C4-2B (cell line): ENCODE measurements around the gene CHN1.

ENCODE experiments used
- H3K27ac ChIP-seq: fragments of 450-650 bp; 2 replicates; pipeline ENCODE4 v1.5.1; 2017
- ZFX ChIP-seq: fragments of 450-650 bp; IDR thresholded peaks from 2 replicates; pipeline ENCODE4 v1.6.1; 2017
- TF ChIP-seq, protein P1 (sequence below): fragments of 450-650 bp; conservative IDR thresholded peaks from 2 replicates; pipeline ENCODE4 v1.5.1; 2017; ENCODE audit warnings: mild to moderate bottlenecking

CHN1 gene

DNA sequence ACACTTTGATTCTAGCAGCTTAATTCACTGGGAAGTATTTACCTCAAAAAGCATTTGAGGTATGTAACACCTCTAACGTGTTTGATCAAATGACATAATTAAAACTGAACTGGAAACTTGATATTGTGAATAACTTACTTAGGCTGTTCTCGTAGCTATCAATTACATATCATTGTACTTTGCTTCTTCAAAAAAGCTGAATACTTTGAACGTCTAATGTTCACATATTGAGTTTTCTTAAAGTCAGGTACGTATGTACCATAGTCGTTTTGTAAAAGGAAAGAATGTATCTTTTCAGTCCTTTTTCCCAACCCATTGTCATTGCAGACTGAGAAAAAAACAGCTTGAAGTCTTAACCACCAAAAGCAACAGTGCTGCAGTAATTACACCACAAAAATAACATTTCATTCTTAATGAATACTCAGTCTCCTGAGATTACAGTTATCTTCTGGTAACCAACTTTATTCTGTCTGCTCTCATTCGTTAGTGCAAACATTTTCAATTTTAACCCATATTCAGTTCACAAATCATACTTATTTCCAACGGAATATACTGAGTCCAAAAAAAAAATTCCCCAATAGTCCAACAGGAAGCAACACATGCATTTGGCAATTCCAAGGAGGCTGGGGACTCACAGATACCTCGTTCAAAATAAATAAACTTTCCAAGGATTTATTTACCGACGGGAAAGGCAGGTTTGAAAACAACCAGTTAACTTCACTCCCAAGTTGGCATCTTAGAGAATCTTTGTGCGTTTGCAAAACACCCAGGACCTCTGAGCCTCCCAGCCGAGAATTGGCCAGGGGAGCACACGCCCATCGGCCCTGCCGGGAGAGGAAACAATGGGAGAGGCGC, 1.1 kb downstream of the CHN1 start:
- TF ChIP-seq, protein P1, sequence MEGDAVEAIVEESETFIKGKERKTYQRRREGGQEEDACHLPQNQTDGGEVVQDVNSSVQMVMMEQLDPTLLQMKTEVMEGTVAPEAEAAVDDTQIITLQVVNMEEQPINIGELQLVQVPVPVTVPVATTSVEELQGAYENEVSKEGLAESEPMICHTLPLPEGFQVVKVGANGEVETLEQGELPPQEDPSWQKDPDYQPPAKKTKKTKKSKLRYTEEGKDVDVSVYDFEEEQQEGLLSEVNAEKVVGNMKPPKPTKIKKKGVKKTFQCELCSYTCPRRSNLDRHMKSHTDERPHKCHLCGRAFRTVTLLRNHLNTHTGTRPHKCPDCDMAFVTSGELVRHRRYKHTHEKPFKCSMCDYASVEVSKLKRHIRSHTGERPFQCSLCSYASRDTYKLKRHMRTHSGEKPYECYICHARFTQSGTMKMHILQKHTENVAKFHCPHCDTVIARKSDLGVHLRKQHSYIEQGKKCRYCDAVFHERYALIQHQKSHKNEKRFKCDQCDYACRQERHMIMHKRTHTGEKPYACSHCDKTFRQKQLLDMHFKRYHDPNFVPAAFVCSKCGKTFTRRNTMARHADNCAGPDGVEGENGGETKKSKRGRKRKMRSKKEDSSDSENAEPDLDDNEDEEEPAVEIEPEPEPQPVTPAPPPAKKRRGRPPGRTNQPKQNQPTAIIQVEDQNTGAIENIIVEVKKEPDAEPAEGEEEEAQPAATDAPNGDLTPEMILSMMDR, result no peak
- no peak for TF ChIP-seq ZFX
- no peak overlapping the region for H3K27ac ChIP-seq

DNA sequence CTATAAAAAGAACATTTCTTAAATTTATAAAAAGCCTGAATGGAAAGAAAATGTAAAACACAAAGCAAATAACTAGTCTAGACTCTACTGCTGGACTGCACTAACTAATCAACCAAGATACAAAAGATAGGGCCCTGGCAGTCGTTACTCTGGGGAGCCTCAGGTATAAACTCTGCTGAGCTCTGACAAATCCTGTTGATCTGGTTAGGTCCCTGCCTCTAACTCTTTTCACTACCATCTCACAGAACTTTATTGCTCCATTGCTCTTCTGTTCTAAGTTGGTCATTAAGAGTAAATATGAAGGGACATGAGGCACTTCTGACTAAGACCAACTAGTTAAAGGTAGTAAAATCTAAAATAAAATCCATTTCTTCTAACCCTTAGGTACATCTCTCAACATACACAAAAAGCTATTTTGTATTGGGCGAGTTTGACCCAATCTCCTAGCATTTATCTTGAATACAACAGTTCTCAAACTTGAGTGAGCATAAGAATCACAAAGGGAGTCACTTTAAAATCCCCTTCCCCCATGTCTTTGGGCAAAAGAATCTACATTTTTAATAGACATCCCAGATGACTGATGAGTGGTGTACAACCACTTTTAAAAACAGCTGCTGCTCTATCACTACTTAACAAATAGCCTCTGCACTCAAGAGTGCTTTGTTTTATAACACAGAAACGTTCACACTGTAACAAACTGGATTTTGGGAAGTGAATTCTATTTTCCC, 2.5 kb downstream of the CHN1 start:
- no peak overlapping the region for H3K27ac ChIP-seq
- no peak for TF ChIP-seq ZFX
- TF ChIP-seq, protein P1, result no peak

DNA sequence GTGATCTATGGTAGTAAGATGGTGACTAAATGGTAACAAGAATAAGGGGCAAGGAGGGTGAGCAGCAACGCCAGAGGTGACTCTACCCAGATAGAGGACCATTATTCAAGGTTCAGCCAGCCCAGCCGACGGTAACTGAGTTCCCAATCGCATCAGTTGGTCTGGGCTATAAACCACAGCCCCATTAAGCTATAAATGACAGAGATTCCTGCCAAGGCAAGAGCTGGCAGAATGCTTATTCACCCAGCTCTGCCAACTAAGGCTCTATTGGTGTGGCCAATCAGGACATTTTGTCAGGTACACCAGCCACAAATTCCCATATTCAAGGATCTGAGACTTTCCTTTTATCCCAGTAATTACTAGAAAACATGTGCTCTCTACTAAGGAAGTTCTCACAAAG, 3.6 kb downstream of the CHN1 start:
- TF ChIP-seq, protein P1, result no peak
- no peak for TF ChIP-seq ZFX
- H3K27ac ChIP-seq, result no peak overlapping the region

DNA sequence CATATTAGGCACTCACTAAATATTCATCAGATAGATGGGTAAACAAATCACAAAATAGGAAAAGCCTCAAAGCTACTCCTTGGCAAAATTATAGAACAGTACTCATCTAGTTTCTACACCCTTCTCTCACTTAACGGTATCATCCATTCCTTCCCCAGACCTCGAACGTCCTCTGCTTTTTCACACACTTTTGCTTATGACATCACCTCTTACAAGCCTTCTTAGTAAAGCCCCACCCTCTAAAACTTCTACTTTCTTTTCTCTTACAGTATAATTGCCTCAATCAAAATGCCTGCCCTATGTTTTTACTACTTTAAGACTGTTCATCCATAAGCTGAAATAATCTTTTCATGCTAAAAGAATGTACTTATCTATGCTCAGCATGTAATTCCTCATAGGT, 8.1 kb downstream of the CHN1 start:
- H3K27ac ChIP-seq, result no peak overlapping the region
- TF ChIP-seq, protein P1, result no peak
- no peak for TF ChIP-seq ZFX

DNA sequence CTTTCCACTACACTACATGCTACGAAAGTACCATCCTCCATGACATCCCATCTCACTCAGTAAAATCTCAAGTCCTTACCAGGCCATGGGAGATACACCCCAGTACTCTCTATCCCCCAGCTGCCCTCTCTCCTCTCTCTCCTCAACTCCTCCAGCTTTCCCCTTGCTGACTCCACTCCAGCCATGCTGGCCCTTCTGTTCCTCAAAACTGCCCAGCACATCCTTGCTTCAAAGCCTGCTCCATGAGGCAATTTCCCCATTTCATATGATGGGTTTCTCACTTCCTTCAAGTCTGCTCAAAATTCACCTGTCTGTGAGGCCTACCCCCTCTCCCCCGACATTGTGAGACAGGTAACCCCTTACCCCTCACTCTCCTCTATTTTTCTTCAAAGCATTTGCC, 8.6 kb downstream of the CHN1 start:
- H3K27ac ChIP-seq, result no peak overlapping the region
- TF ChIP-seq, protein P1, result no peak
- TF ChIP-seq ZFX, result no peak

DNA sequence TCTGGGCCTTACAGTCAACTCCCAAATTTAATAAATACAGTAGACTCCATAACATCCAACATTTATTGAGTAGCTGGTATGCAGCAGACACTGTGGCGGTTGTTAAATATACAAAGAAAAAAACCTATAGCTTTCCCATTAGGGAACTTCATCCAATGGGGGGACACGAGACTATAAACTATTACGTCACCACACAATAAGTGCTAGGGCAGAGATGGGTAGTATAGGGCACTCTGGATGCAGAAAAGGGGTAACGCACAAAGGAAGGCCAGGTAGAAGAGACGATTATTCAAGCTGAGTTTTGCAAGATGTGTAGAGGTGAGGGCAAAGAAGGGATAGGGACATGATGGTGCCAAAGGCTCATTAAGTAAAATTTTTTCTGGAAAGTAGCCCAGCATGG, 10.8 kb downstream of the CHN1 start:
- no peak for TF ChIP-seq ZFX
- TF ChIP-seq, protein P1, result no peak
- no peak overlapping the region for H3K27ac ChIP-seq

DNA sequence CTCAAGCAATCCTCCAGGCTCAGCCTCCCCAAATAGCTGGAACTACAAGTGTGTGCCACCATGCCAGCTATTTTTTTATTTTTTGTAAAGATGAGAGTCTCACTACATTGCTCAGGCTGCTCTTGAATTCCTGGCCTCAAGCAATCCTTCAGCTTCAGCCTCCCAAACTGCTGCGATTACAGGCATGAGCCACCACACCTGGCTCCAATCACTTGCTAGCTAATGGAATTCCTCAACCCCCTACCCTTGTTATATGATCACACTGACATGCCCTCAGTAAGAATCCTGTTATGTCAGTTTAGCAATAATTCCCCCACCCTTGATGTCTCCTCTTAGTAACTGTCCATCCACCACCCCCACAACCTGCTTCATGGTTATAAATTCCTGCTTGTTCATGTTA, 12.3 kb downstream of the CHN1 start:
- H3K27ac ChIP-seq, result no peak overlapping the region
- TF ChIP-seq, protein P1, result no peak
- TF ChIP-seq ZFX, result no peak
